Neural progenitor cell (in vitro differentiated cells): ENCODE results near the gene SUN1. TPM values are rescaled to one million over a fixed set of nuclear protein-coding genes. Genes with fewer than 3 reads are reported as not detected.

Source experiments
- DNase-seq: peaks from one replicate; pipeline ENCODE4 v3.0.0-alpha.2; 2016; ENCODE audit warnings: low spot score
- H2AFZ ChIP-seq: fragments of 200-600 bp; sonication (generic); replicated peaks from 2 replicates; pipeline ENCODE4 v1.6.1; 2016; ENCODE audit warnings: antibody characterized with exemption
- H3F3A ChIP-seq: fragments of 200-600 bp; sonication (generic); 2 replicates; pipeline ENCODE4 v1.6.1; 2016; ENCODE audit warnings: antibody characterized with exemption, low read depth
- H3K27ac ChIP-seq: fragments of 200-600 bp; sonication (generic); 2 replicates; pipeline ENCODE4 v1.5.1; 2016; ENCODE audit warnings: mild to moderate bottlenecking
- H3K27me3 ChIP-seq: fragments of 200-600 bp; sonication (generic); 2 replicates; pipeline ENCODE4 v1.6.1; 2016; ENCODE audit warnings: mild to moderate bottlenecking, moderate library complexity
- H3K36me3 ChIP-seq: fragments of 200-600 bp; sonication (generic); 2 replicates; pipeline ENCODE4 v1.5.1; 2016
- H3K4me1 ChIP-seq: fragments of 200-600 bp; sonication (generic); 2 replicates; pipeline ENCODE4 v1.6.1; 2016; ENCODE audit warnings: mixed run types
- H3K4me2 ChIP-seq: fragments of 200-600 bp; sonication (generic); 2 replicates; pipeline ENCODE4 v1.6.1; 2016
- H3K4me3 ChIP-seq: fragments of 200-600 bp; sonication (generic); 2 replicates; pipeline ENCODE4 v1.5.1; 2016
- H3K79me2 ChIP-seq: fragments of 200-600 bp; sonication (generic); 2 replicates; pipeline ENCODE4 v1.6.1; 2016; ENCODE audit warnings: low read depth
- H3K9ac ChIP-seq: fragments of 200-600 bp; sonication (generic); 2 replicates; pipeline ENCODE4 v1.6.1; 2016
- H3K9me3 ChIP-seq: fragments of 200-600 bp; sonication (generic); 2 replicates; pipeline ENCODE4 v1.5.1; 2016; ENCODE audit warnings: low read depth
- H4K20me1 ChIP-seq: fragments of 200-600 bp; sonication (generic); 2 replicates; pipeline ENCODE4 v1.6.1; 2016; ENCODE audit warnings: low read depth
- H3K27ac Mint-ChIP-seq: 3 replicates; pipeline ENCODE4 v1.8.0; 2021; ENCODE audit warnings: mixed read lengths
- H3K27me3 Mint-ChIP-seq: 2 replicates; pipeline ENCODE4 v1.8.0; 2022; ENCODE audit warnings: low read depth, mild to moderate bottlenecking, inconsistent platforms, moderate library complexity, mixed read lengths; ENCODE audit not compliant: insufficient read depth
- H3K36me3 Mint-ChIP-seq: 3 replicates; pipeline ENCODE4 v1.8.0; 2021; ENCODE audit warnings: mixed read lengths
- H3K4me1 Mint-ChIP-seq: 3 replicates; pipeline ENCODE4 v1.8.0; 2021; ENCODE audit warnings: mixed read lengths
- H3K4me3 Mint-ChIP-seq: 3 replicates; pipeline ENCODE4 v1.8.0; 2021; ENCODE audit warnings: mild to moderate bottlenecking, moderate library complexity, mixed read lengths
- H3K9me3 Mint-ChIP-seq: 3 replicates; pipeline ENCODE4 v1.8.0; 2020; ENCODE audit warnings: mixed read lengths
- CTCF ChIP-seq: fragments of 200-600 bp; sonication (generic); IDR thresholded peaks from 2 replicates; pipeline ENCODE4 v1.5.1; 2017; ENCODE audit warnings: antibody characterized with exemption, mild to moderate bottlenecking
- EZH2 ChIP-seq: fragments of 200-600 bp; sonication (generic); IDR thresholded peaks from 2 replicates; pipeline ENCODE4 v1.6.1; 2017; ENCODE audit warnings: antibody characterized with exemption, mild to moderate bottlenecking, moderate library complexity
- EZH2phosphoT487 ChIP-seq: fragments of 200-600 bp; sonication (generic); IDR thresholded peaks from 2 replicates; pipeline ENCODE4 v1.6.1; 2017; ENCODE audit warnings: antibody characterized with exemption
- total RNA-seq: library from RNA; depleted of rRNA; stranded (reverse); fragments of >200 nt; gene quantifications from 2 replicates; pipeline ENCODE4 v1.2.3, GENCODE V29; 2015; ENCODE audit warnings: low replicate concordance

Gene SUN1
- total RNA-seq, 1 donor from 2014 or later, result 104 TPM

GRCh38 chr7:875476-876076, 43.3 kb downstream of the SUN1 start:
- Histone ChIP-seq H4K20me1 (peaks cover 29% of the 10 kb centered on the region), H2AFZ (no peak overlapping the region), H3K27me3 (no peaks in the 10 kb centered on the region), H3K4me1 (peaks cover 9% of the 10 kb centered on the region), H3K79me2 (peaks cover 38% of the 10 kb centered on the region), H3K9ac (no peak overlapping the region), H3K4me2 (no peak overlapping the region), H3K36me3 (peaks cover under 1% of the 10 kb centered on the region), H3F3A (peaks cover 36% of the 10 kb centered on the region), H3K4me3 (no peak overlapping the region), H3K27ac (no peak overlapping the region), H3K9me3 (no peaks in the 10 kb centered on the region)
- TF ChIP-seq CTCF, result no peak
- no peak for TF ChIP-seq EZH2phosphoT487
- no peak for TF ChIP-seq EZH2
- H3K27ac Mint-ChIP-seq, result no peak overlapping the region
- H3K4me1 Mint-ChIP-seq, result peaks cover 15% of the 10 kb centered on the region
- H3K9me3 Mint-ChIP-seq, result no peaks in the 10 kb centered on the region
- H3K36me3 Mint-ChIP-seq, result peaks cover 22% of the 10 kb centered on the region
- peaks cover 2% of the 10 kb centered on the region for H3K27me3 Mint-ChIP-seq
- peak overlapping the region; percentile 38 for H3K4me3 Mint-ChIP-seq
- DNase-seq, result no peak

GRCh38 chr7:876077-876971, 44.0 kb downstream of the SUN1 start, which contains the start of gene GET4:
Gene GET4 (plus strand): TSS chr7:876554. CDS start chr7:876646, 92 bp downstream.
- Histone ChIP-seq H3K4me1 (peaks cover 9% of the 10 kb centered on the region), H3K4me3 (peak within 1 kb of the TSS; percentile 95), H3K4me2 (peak within 1 kb of the TSS; percentile 93), H3K36me3 (no peaks in the 10 kb centered on the region), H3K27ac (peak within 1 kb of the TSS; percentile 72), H2AFZ (peak within 1 kb of the TSS; percentile 68), H3K9ac (peak within 1 kb of the TSS; percentile 78), H4K20me1 (peaks cover 37% of the 10 kb centered on the region), H3F3A (peaks cover 36% of the 10 kb centered on the region), H3K27me3 (no peaks in the 10 kb centered on the region), H3K79me2 (peaks cover 46% of the 10 kb centered on the region), H3K9me3 (no peaks in the 10 kb centered on the region)
- Mint-ChIP-seq H3K36me3 (peaks cover 22% of the 10 kb centered on the region), H3K4me1 (peaks cover 15% of the 10 kb centered on the region), H3K27ac (peak within 1 kb of the TSS; percentile 37), H3K4me3 (peak within 1 kb of the TSS; percentile 93), H3K9me3 (no peaks in the 10 kb centered on the region), H3K27me3 (peaks cover 4% of the 10 kb centered on the region)
- DNase-seq, result peak; percentile 98
- TF ChIP-seq EZH2phosphoT487 (no peak), EZH2 (no peak), CTCF (no peak)

- peaks cover 43% of the 10 kb centered on the region for H4K20me1 ChIP-seq
- Mint-ChIP-seq H3K36me3 (peaks cover 20% of the 10 kb centered on the region), H3K9me3 (no peaks in the 10 kb centered on the region), H3K4me1 (peaks cover 15% of the 10 kb centered on the region), H3K27me3 (peaks cover 4% of the 10 kb centered on the region), H3K4me3 (peak overlapping the region; percentile 93), H3K27ac (peak overlapping the region; percentile 37)
- peak overlapping the region; percentile 10 for H3K27ac ChIP-seq
- H3F3A ChIP-seq, result peaks cover 36% of the 10 kb centered on the region
- no peak for DNase-seq
- no peak for TF ChIP-seq EZH2phosphoT487
- no peak for TF ChIP-seq CTCF
- no peak for TF ChIP-seq EZH2
- no peak overlapping the region for H2AFZ ChIP-seq
- H3K4me2 ChIP-seq, result peak overlapping the region; percentile 93
- no peaks in the 10 kb centered on the region for H3K27me3 ChIP-seq
- H3K4me1 ChIP-seq, result peaks cover 9% of the 10 kb centered on the region
- no peaks in the 10 kb centered on the region for H3K36me3 ChIP-seq
- H3K4me3 ChIP-seq, result peak overlapping the region; percentile 95
- H3K9me3 ChIP-seq, result no peaks in the 10 kb centered on the region
- H3K79me2 ChIP-seq, result peaks cover 52% of the 10 kb centered on the region
- H3K9ac ChIP-seq, result peak overlapping the region; percentile 78
Measured at GRCh38 chr7:876972-877311, 44.7 kb downstream of the SUN1 start.
